Measurements from ENCODE around the gene IL3.

IL3 gene

GRCh38 chr5:132090107-132090506 lies 29.7 kb downstream of the IL3 start:
- TF ChIP-seq SNAI2 (CRISPR knock-in tag; IDR thresholded peaks at IDR 0.05) = no peak
- no peak for TF ChIP-seq CSDC2 (CRISPR knock-in tag; IDR thresholded peaks at IDR 0.05)
- no peak for TF ChIP-seq ZNF8 (CRISPR knock-in tag; IDR thresholded peaks at IDR 0.05)
- TF ChIP-seq OSR1 (CRISPR knock-in tag; IDR thresholded peaks at IDR 0.05) = no peak
- TF ChIP-seq BACH2 (CRISPR knock-in tag; IDR thresholded peaks at IDR 0.05; ENCODE audit: borderline replicate concordance) = no peak
- no peak for TF ChIP-seq CREB5 (CRISPR knock-in tag; IDR thresholded peaks at IDR 0.05; ENCODE audit: low read depth)
- no peak for TF ChIP-seq GLIS3 (CRISPR knock-in tag; IDR thresholded peaks at IDR 0.05)
- TF ChIP-seq ZNF70 (CRISPR knock-in tag; IDR thresholded peaks at IDR 0.05) = no peak
- no peak for TF ChIP-seq ZNF565 (CRISPR knock-in tag; conservative IDR thresholded peaks at IDR 0.05; ENCODE audit: low read depth)
- no peak for TF ChIP-seq PATZ1 (CRISPR knock-in tag; IDR thresholded peaks at IDR 0.05; ENCODE audit: borderline replicate concordance)
- no peak for TF ChIP-seq ZFP30 (CRISPR knock-in tag; IDR thresholded peaks at IDR 0.05)
- no peak for TF ChIP-seq TOX (CRISPR knock-in tag; IDR thresholded peaks at IDR 0.05; ENCODE audit: borderline replicate concordance)
- no peak for TF ChIP-seq ARNTL (CRISPR knock-in tag; IDR thresholded peaks at IDR 0.05; ENCODE audit: borderline replicate concordance, low read depth)
- peak; percentile 55 for ATAC-seq

GRCh38 chr5:132093271-132093670 lies 32.8 kb downstream of the IL3 start:
- TF ChIP-seq SNAI2 (CRISPR knock-in tag; IDR thresholded peaks at IDR 0.05) = no peak
- no peak for TF ChIP-seq ZC3H10 (CRISPR knock-in tag; IDR thresholded peaks at IDR 0.05)
- TF ChIP-seq POU6F1 (CRISPR knock-in tag; IDR thresholded peaks at IDR 0.05; ENCODE audit: borderline replicate concordance, low read depth) = no peak
- TF ChIP-seq CSRNP3 (CRISPR knock-in tag; IDR thresholded peaks at IDR 0.05) = no peak
- TF ChIP-seq BACH2 (CRISPR knock-in tag; IDR thresholded peaks at IDR 0.05; ENCODE audit: borderline replicate concordance) = no peak
- ATAC-seq = no peak

GRCh38 chr5:132094393-132095076 lies 34.1 kb downstream of the IL3 start:
- peak; percentile 76 for ATAC-seq
- no peak for TF ChIP-seq TCF4 (CRISPR knock-in tag; IDR thresholded peaks at IDR 0.05; ENCODE audit: borderline replicate concordance)
- no peak for TF ChIP-seq OSR1 (CRISPR knock-in tag; IDR thresholded peaks at IDR 0.05)
- TF ChIP-seq GLIS3 (CRISPR knock-in tag; IDR thresholded peaks at IDR 0.05) = no peak
- TF ChIP-seq ISL1 (CRISPR knock-in tag; IDR thresholded peaks at IDR 0.05) = no peak
- TF ChIP-seq CSDC2 (CRISPR knock-in tag; IDR thresholded peaks at IDR 0.05) = no peak
- TF ChIP-seq ZC3H10 (CRISPR knock-in tag; IDR thresholded peaks at IDR 0.05) = no peak
- TF ChIP-seq ZNF8 (CRISPR knock-in tag; IDR thresholded peaks at IDR 0.05) = no peak
- TF ChIP-seq SNAI2 (CRISPR knock-in tag; IDR thresholded peaks at IDR 0.05) = no peak
- no peak for TF ChIP-seq ARNTL (CRISPR knock-in tag; IDR thresholded peaks at IDR 0.05; ENCODE audit: borderline replicate concordance, low read depth)
- no peak for TF ChIP-seq ZNF70 (CRISPR knock-in tag; IDR thresholded peaks at IDR 0.05)
- TF ChIP-seq CREB5 (CRISPR knock-in tag; IDR thresholded peaks at IDR 0.05; ENCODE audit: low read depth) = no peak
- no peak for TF ChIP-seq ZFP3 (CRISPR knock-in tag; IDR thresholded peaks at IDR 0.05)
- no peak for TF ChIP-seq RARB (CRISPR knock-in tag; IDR thresholded peaks at IDR 0.05)
- TF ChIP-seq ZFP30 (CRISPR knock-in tag; IDR thresholded peaks at IDR 0.05) = no peak
- no peak for TF ChIP-seq BACH2 (CRISPR knock-in tag; IDR thresholded peaks at IDR 0.05; ENCODE audit: borderline replicate concordance)
- TF ChIP-seq PPARA (CRISPR knock-in tag; IDR thresholded peaks at IDR 0.05; ENCODE audit: borderline replicate concordance) = no peak
- no peak for TF ChIP-seq PATZ1 (CRISPR knock-in tag; IDR thresholded peaks at IDR 0.05; ENCODE audit: borderline replicate concordance)
